AG08395 (cell line): ENCODE results near the gene FBXL7.
"Not testable (repeated sequence)": the region's sequence is repeated elsewhere in the genome, so short reads cannot be mapped to it uniquely, and the experiment has no call there.

ENCODE experiments used
- DNase-seq: peaks from one replicate; pipeline ENCODE4 v3.0.0; 2012; ENCODE audit warnings: mixed read lengths, low spot score

The FBXL7 gene

DNA sequence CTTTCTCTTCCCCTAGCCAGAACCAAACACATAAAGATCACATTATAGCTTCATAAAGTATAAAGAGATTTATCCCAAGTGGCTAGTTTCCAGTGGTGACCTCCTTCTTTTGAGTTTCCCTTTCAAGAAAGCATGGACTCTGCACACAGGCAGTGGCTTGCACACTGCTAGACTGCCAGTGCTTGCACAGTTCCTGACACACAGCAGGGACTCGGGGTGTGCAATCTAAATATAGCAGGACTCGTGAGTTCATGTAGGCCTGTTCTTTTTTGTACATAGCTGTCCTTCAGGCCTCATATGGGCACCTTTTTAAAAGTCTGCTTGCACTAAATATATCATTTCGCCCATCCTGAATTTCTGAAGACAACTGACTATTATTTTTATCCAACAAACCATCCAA, 308.6 kb downstream of the FBXL7 start:
- no peak for DNase-seq

GRCh38 chr5:15819617-15820016, 319.6 kb downstream of the FBXL7 start:
- DNase-seq: no peak

DNA sequence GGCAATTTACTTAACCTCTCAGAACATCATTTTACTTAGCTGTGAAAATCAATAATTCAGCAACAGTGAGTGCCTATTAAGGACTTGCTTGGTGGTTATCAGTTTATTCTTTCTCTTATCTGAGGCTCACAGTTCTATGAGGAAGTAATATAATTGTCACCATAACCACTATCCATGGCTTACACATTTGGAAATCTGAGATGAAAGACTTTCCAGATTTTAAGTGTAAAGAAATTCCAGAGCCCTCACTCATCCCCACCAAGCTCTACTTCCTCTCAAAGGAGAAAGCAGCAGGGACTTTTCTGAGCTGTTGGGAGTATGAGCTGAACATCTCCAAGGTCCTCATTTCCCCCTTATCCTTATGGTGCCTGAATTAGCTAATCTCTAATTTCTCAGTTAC, 321.5 kb downstream of the FBXL7 start:
- DNase-seq: peak; percentile 58

DNA sequence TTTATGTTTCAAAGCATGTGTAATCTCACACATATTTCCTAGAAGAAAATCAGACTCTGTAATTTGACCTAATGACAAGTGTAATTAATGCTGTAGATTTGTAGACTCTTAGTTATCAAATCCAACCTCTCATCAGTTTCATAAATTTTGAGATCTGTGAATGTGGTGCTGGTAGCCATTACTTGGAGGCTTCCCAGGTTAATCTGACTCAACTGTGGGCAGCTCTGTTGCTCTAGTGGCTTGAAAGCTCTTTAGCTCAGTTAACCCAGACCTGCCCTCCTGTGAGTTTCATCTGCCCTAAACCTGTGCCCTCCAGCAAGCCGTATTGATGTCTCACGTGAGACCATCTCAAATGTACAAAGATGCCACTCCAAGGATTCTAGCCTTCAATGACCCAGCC, 323.4 kb downstream of the FBXL7 start:
- peak; percentile 49 for DNase-seq

- DNase-seq: no peak
These were observed 327.8 kb downstream of the FBXL7 start for GRCh38 chr5:15827741-15828140.

- DNase-seq: no peak
These were observed 331.4 kb downstream of the FBXL7 start for GRCh38 chr5:15831408-15831807.

DNA sequence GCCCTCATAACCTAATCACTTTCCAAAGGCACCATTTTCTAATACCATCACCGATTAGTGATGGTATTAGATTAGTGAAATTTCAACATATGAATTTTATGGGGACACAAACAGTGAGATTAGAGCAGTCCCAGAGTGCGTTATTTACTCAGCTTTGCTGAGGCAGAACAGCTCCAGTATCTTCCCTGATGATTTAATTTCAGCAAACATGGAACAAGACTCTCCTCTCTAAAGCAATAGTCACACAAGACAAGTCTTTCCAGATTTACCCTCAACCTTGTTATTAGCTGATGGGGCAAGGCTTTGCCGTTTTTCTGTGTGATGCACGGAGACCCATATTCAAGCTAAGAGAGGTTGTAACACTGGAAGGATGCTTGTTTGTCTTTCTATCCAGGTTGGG, 333.4 kb downstream of the FBXL7 start:
- DNase-seq: no peak

DNA sequence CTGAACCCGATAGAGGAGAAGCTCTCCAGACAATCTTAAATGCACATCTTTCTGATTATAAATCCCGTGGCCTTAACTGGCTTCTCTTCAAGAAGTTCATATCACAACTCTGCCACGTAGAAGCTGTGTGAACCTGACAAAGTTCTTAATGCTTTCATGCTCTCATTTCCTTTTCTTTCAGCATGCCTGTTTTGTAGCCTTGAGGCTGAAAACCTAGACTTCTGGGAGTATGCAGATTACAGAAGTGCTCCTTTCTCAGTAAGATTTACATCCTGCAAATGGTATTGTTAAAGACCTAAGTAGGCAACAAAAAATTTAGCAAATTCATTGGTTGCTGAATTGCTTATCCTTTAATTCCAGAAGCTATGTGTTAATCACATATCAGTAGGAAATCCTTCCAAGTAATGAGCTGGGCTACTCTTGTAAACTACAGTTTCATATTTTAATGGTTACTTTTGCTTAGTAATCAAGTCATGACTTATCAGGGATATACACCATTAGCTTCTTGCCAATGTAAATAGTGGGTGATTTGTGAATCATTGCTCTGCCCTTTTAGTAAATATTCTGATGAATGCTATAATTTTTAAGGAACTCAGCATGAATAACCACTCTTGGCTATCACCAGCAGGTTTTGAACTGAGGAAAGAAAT, 334.7 kb downstream of the FBXL7 start:
- DNase-seq: peak; percentile 44

DNA sequence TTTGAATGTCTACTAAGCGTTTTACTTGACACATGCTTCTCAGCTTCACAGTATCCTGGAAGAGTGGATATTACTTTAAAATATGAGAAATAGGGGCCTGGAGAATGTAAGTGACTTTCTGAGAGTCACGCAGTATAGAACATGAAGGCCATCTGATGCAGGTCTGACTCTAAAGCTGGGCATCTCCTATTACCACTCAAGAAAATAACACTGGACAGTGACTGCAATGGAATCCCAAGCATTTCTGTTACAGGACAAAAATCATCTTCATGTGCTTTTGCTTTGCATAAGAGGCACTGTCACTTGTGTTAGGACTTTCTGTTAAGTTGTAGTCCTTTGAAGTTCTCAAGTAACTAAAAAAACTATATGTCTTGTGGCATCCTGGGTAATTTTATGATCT, 335.5 kb downstream of the FBXL7 start:
- peak; percentile 37 for DNase-seq

GRCh38 chr5:15837551-15838289, 337.7 kb downstream of the FBXL7 start:
- no peak for DNase-seq

DNA sequence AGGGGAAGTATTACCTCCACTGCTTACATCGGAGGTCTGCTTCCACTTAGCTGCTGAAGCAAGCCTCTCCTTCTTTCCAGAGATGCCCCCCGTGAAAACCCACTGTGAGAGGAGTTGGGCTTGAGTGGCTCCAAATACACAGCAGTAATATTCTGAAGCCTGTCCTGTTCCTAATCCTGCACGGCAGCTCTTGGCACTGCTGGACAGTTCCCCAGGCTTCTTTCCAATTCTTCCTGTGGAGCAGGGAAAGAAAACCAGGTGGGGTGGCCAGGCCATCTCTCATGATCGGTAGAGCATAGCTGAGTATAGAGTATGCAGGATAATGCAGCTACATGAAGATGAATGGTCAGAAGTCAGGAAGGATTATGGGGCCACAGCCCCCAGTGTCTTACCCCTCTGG, 344.3 kb downstream of the FBXL7 start:
- no peak for DNase-seq

GRCh38 chr5:15844871-15845270, 344.9 kb downstream of the FBXL7 start:
- no peak for DNase-seq

DNA sequence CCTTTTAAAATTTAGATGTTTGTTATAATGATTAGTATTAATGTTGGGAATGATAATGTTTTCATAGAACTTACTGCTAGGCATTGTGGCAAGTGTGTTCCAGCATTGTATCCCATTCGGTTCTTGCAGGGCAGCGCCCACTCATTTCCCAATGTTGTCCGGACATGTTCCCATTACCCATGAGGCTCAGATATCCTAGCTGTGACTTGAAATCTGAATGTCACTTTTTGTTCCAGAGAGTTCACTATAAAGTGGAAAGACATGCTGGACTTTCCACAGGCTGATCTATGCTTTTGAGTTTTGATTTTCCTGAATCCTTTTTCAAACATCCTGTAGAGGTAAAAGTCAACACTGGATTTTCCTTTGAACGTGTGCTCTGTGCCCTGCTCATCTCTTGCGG, 350.6 kb downstream of the FBXL7 start:
- no peak for DNase-seq

DNA sequence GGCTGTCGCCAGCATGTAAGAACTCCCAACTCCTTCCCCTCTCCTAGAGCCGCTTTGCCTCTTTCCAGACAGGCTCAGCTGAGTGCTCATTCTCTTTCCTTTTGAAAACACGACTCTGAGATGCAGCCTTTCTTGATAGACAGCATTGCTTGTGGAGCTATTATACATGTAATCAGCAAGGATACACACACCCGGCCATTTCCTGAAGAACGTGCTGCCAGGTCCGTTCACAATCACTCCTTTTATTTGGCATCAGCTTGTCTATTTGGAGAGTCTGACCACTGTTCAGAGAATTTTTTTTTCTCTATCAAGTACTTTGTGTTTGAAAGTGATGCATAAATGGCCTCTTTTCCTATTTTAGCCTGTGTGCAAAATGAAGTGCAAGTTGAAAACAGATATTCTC, 351.0 kb downstream of the FBXL7 start:
- DNase-seq: no peak

- DNase-seq: no peak
These were observed 352.2 kb downstream of the FBXL7 start for GRCh38 chr5:15852217-15852616.

GRCh38 chr5:15852949-15853348, 353.0 kb downstream of the FBXL7 start:
- no peak for DNase-seq

DNA sequence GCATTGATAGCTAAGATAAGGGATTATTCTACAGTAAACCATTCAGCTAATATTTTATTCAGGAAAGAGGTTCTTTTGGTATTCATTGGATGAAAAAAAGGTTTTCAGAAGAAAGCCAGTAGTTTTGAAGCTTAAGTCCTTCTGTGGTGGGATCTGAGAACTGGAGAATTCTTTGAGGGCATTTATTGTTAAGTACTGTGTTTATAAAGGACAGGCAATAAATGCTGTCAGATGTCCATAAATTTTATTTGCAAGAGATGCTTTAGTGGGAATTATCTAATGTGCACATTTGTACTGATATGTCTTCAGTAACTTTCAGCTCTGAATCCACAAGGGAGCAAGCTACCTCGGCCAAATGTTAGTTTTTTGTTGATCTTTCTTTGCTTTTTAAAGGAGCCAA, 358.3 kb downstream of the FBXL7 start:
- DNase-seq: no peak

GRCh38 chr5:15864536-15865215, 364.7 kb downstream of the FBXL7 start:
- no peak for DNase-seq

DNA sequence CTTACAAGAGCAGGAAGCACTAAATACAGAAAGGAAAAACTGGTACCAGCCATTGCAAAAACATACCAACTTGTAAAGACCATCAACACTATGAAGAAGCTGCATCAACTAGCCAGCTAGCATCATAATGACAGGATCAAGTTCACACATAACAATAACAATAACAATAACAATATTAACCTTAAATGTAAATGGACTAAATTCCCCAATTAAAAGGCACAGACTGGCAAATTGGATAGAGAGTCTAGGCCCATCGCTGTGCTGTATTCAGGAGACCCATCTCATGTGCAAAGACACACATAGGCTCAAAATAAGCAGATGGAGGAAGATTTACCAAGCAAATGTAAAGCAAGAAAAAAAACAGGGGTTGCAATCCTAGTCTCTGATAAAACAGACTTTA, 372.3 kb downstream of the FBXL7 start:
- DNase-seq: not testable (repeated sequence)

DNA sequence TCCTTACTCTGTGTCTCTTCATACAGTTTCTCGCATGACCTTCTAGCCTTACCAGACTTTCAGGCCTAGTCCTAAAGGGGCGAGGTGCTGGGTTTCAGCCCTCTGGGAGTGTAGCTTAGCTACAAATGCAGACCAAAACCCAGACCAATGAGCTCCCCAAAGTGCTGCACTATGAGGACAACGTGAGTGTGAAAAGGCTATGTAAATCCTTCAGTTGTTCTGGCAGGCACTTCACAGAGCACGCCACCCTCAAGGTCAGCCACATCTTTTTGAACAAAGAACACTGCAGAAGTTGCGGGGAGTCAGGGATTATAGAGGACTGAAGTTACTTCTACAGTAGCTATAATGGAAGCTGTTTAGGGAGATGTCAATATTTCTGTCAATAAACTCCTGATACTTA, 377.9 kb downstream of the FBXL7 start:
- DNase-seq: no peak

GRCh38 chr5:15880201-15880600, 380.2 kb downstream of the FBXL7 start:
- no peak for DNase-seq

GRCh38 chr5:15885156-15885555, 385.2 kb downstream of the FBXL7 start:
- DNase-seq: no peak

- DNase-seq: no peak
These were observed 386.2 kb downstream of the FBXL7 start for GRCh38 chr5:15886156-15886555.
